Lower leg skin (tissue), 4 donors: Measurements from ENCODE around the gene SLC13A2. TPM values are rescaled to one million over a fixed set of nuclear protein-coding genes. Genes with fewer than 3 reads are reported as not detected.
"Not testable (repeated sequence)": the region's sequence is repeated elsewhere in the genome, so short reads cannot be mapped to it uniquely, and the experiment has no call there.

ENCODE experiments used
- DNase-seq, 2 donors: peaks; one replicate each; pipeline ENCODE4 v3.0.0-alpha.2; 2019; ENCODE audit warnings: low spot score in 2 of 2
- H3K4me3 ChIP-seq: fragments of 200-600 bp; sonication (generic); 2 replicates; pipeline ENCODE4 v1.5.1; 2017; ENCODE audit warnings: mild to moderate bottlenecking, low read depth; ENCODE audit not compliant: poor library complexity, severe bottlenecking
- POLR2A ChIP-seq, 2 donors: fragments of 450-650 bp; IDR thresholded peaks; one replicate each; pipeline ENCODE4 v1.6.1; 2016 to 2017; ENCODE audit warnings: antibody characterized with exemption in 2 of 2, mild to moderate bottlenecking in 1 of 2, moderate library complexity in 1 of 2
- WGBS, 2 donors: methylation state at CpG; one replicate each; pipeline ENCODE4 v1.1.5; 2018; 5-methylcytosine and 5-hydroxymethylcytosine counted together
- intact Hi-C: fragments of 100-400 bp; cut with DNase I; formaldehyde crosslinking; loops from one replicate; pipeline ENCODE4 v1.15.0; 2023; ENCODE audit warnings: low total_unique reads
- total RNA-seq, 4 donors: library from RNA; depleted of rRNA; stranded (reverse); fragments of >200 nt; gene quantifications; one replicate each; pipeline ENCODE4 v1.1.0, GENCODE V29; 2016
- TF ChIP-seq, protein P1 (sequence below), 3 donors: fragments of 450-650 bp; IDR thresholded peaks; one replicate each; pipeline ENCODE4 v1.5.1; 2016; ENCODE audit warnings: antibody characterized with exemption in 3 of 3, mild to moderate bottlenecking in 3 of 3, moderate library complexity in 2 of 3

Gene SLC13A2
- total RNA-seq, 4 donors from 2014 or later, result 1.2 to 13.2 (median 9.8) TPM

- no peak for DNase-seq
- no peak overlapping the region for H3K4me3 ChIP-seq
- 91 to 92% methylated on average over 9 of the region's 9 CpGs for WGBS, 2 donors
- TF ChIP-seq POLR2A (IDR thresholded peaks at IDR 0.05), result no peak
- TF ChIP-seq, protein P1, sequence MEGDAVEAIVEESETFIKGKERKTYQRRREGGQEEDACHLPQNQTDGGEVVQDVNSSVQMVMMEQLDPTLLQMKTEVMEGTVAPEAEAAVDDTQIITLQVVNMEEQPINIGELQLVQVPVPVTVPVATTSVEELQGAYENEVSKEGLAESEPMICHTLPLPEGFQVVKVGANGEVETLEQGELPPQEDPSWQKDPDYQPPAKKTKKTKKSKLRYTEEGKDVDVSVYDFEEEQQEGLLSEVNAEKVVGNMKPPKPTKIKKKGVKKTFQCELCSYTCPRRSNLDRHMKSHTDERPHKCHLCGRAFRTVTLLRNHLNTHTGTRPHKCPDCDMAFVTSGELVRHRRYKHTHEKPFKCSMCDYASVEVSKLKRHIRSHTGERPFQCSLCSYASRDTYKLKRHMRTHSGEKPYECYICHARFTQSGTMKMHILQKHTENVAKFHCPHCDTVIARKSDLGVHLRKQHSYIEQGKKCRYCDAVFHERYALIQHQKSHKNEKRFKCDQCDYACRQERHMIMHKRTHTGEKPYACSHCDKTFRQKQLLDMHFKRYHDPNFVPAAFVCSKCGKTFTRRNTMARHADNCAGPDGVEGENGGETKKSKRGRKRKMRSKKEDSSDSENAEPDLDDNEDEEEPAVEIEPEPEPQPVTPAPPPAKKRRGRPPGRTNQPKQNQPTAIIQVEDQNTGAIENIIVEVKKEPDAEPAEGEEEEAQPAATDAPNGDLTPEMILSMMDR (IDR thresholded peaks at IDR 0.05), result no peak
- intact Hi-C loops, result no loop called here
These were observed 29.4 kb upstream of the SLC13A2 start for GRCh38 chr17:28443901-28444638.

GRCh38 chr17:28446716-28447395 is 26.6 kb upstream of the SLC13A2 start:
- no peak for DNase-seq
- intact Hi-C loops, result no loop called here
- no peak overlapping the region for H3K4me3 ChIP-seq
- TF ChIP-seq POLR2A (IDR thresholded peaks at IDR 0.05), result no peak
- TF ChIP-seq, protein P1 (IDR thresholded peaks at IDR 0.05), result no peak
- WGBS, 2 donors, result 79 to 81% methylated on average over 8 of the region's 8 CpGs

DNA sequence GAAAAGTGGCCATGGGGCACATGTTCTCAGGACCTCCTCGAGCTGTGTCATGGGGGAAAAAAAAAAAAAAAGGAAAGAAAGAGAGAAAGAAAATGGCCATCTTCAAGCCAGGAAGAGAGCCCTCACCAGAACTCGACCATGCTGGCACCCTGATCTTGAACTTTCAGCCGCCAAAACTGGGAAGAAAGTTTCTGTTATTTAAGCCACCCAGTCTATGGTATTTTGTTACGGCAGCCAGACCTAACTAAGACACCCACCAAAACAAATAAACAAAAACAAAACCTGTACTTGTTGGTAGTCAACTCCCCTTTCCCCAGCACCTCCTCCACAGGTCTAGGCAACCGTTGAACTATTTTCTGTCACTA is 26.1 kb upstream of the SLC13A2 start:
- TF ChIP-seq POLR2A (IDR thresholded peaks at IDR 0.05), result no peak
- TF ChIP-seq, protein P1 (IDR thresholded peaks at IDR 0.05), result no peak
- WGBS, 2 donors, result 67 to 75% methylated on average over 5 of the region's 5 CpGs
- intact Hi-C loops, result no loop called here
- no peak overlapping the region for H3K4me3 ChIP-seq
- DNase-seq, result no peak

GRCh38 chr17:28449859-28450258 is 23.6 kb upstream of the SLC13A2 start:
- WGBS, 2 donors, result 84 to 97% methylated on average over 1 of the region's 1 CpG
- intact Hi-C loops, result no loop called here
- H3K4me3 ChIP-seq, result no peak overlapping the region
- DNase-seq, result no peak
- TF ChIP-seq, protein P1 (IDR thresholded peaks at IDR 0.05), result no peak
- no peak for TF ChIP-seq POLR2A (IDR thresholded peaks at IDR 0.05)

- H3K4me3 ChIP-seq, result no peak overlapping the region
- intact Hi-C loops, result no loop called here
- TF ChIP-seq, protein P1 (IDR thresholded peaks at IDR 0.05), result no peak
- no peak for TF ChIP-seq POLR2A (IDR thresholded peaks at IDR 0.05)
- 90 to 95% methylated on average over 6 of the region's 6 CpGs for WGBS, 2 donors
- no peak for DNase-seq
These were observed 15.6 kb upstream of the SLC13A2 start for GRCh38 chr17:28457890-28458289.

GRCh38 chr17:28458881-28459280 is 14.6 kb upstream of the SLC13A2 start:
- intact Hi-C loops, result not testable (repeated sequence)

More at GRCh38 chr17:28458881-28459280, 14.6 kb upstream of the SLC13A2 start:
- DNase-seq, H3K4me3 ChIP-seq: not testable (repeated sequence)
- WGBS, 2 donors, result 91 to 98% methylated on average over 9 to 19 of the region's 32 CpGs
